HepG2 (cell line): Measurements from ENCODE around the gene KLHL17. TPM values are rescaled to one million over a fixed set of nuclear protein-coding genes. Genes with fewer than 3 reads are reported as not detected.

Experiments
- ARID5B ChIP-seq: IDR thresholded peaks from 2 replicates; pipeline ENCODE4 v1.4.0; 2020; ENCODE audit warnings: mild to moderate bottlenecking, missing genetic modification reagents
- CENPT ChIP-seq: sonication (generic); formaldehyde crosslinking; IDR thresholded peaks from 2 replicates; pipeline ENCODE4 v1.8.0; 2022; ENCODE audit warnings: low read depth, mild to moderate bottlenecking, moderate library complexity, missing genetic modification reagents
- CREB1 ChIP-seq, 2 experiments: fragments of 450-650 bp in 1 of 2; IDR thresholded peaks; 2 replicates each; pipeline ENCODE4 v1.6.1; 2016 to 2017; ENCODE audit warnings: control low read depth in 1 of 2, mild to moderate bottlenecking in 1 of 2, missing compliant biosample characterization in 1 of 2, missing genetic modification characterization in 1 of 2
- ETV5 ChIP-seq: IDR thresholded peaks from 2 replicates; pipeline ENCODE4 v1.6.1; 2018; ENCODE audit warnings: missing biosample characterization, missing genetic modification reagents, inconsistent platforms, borderline replicate concordance
- FOXO1 ChIP-seq: sonication (generic); formaldehyde crosslinking; IDR thresholded peaks from 2 replicates; pipeline ENCODE4 v1.4.0; 2020; ENCODE audit warnings: missing genetic modification reagents
- JDP2 ChIP-seq: sonication (generic); formaldehyde crosslinking; IDR thresholded peaks from 2 replicates; pipeline ENCODE4 v1.8.1; 2022; ENCODE audit warnings: missing genetic modification reagents, borderline replicate concordance
- KLF11 ChIP-seq: IDR thresholded peaks from 2 replicates; pipeline ENCODE4 v1.6.1; 2016; ENCODE audit warnings: missing compliant biosample characterization
- KLF6 ChIP-seq: IDR thresholded peaks from 2 replicates; pipeline ENCODE4 v1.8.0; 2016; ENCODE audit warnings: missing biosample characterization, missing genetic modification reagents
- KMT2A ChIP-seq: sonication (generic); formaldehyde crosslinking; IDR thresholded peaks from 2 replicates; pipeline ENCODE4 v1.4.0; 2020; ENCODE audit warnings: missing genetic modification reagents
- MTERF4 ChIP-seq: sonication (generic); formaldehyde crosslinking; IDR thresholded peaks from 2 replicates; pipeline ENCODE4 v1.8.0; 2023; ENCODE audit warnings: mild to moderate bottlenecking, missing genetic modification reagents
- NFKB2 ChIP-seq: sonication (generic); formaldehyde crosslinking; IDR thresholded peaks from 2 replicates; pipeline ENCODE4 v1.4.0; 2020; ENCODE audit warnings: missing genetic modification reagents, borderline replicate concordance
- TGIF2 ChIP-seq: IDR thresholded peaks from 2 replicates; pipeline ENCODE4 v1.6.1; 2016; ENCODE audit warnings: control low read depth, missing compliant biosample characterization
- ZBTB3 ChIP-seq: sonication (generic); formaldehyde crosslinking; IDR thresholded peaks from 2 replicates; pipeline ENCODE4 v1.4.0; 2020; ENCODE audit warnings: low read depth, mild to moderate bottlenecking, moderate library complexity, missing genetic modification reagents, borderline replicate concordance
- ZFP36L1 ChIP-seq: sonication (generic); formaldehyde crosslinking; IDR thresholded peaks from 2 replicates; pipeline ENCODE4 v1.8.0; 2022; ENCODE audit warnings: mild to moderate bottlenecking, missing genetic modification reagents, moderate library complexity
- ZFX ChIP-seq: sonication (generic); formaldehyde crosslinking; IDR thresholded peaks from 2 replicates; pipeline ENCODE4 v1.4.0; 2020; ENCODE audit warnings: mild to moderate bottlenecking, low read depth, missing genetic modification reagents, moderate library complexity
- ZNF101 ChIP-seq: sonication (generic); formaldehyde crosslinking; IDR thresholded peaks from 2 replicates; pipeline ENCODE4 v1.4.0; 2020; ENCODE audit warnings: mild to moderate bottlenecking, low read depth, missing genetic modification reagents, borderline replicate concordance
- ZNF263 ChIP-seq: sonication (generic); formaldehyde crosslinking; IDR thresholded peaks from 2 replicates; pipeline ENCODE4 v1.4.0; 2020; ENCODE audit warnings: missing genetic modification reagents
- ZNF274 ChIP-seq: sonication (generic); formaldehyde crosslinking; IDR thresholded peaks from 2 replicates; pipeline ENCODE4 v1.5.1; 2020; ENCODE audit warnings: mild to moderate bottlenecking, missing genetic modification reagents
- ZNF280D ChIP-seq: sonication (generic); formaldehyde crosslinking; IDR thresholded peaks from 2 replicates; pipeline ENCODE4 v1.5.1; 2020; ENCODE audit warnings: mild to moderate bottlenecking, missing genetic modification reagents
- ZNF709 ChIP-seq: sonication (generic); formaldehyde crosslinking; IDR thresholded peaks from 2 replicates; pipeline ENCODE4 v1.5.0; 2020; ENCODE audit warnings: mild to moderate bottlenecking, missing genetic modification reagents
- polyA plus RNA-seq, 8 experiments: library from polyadenylated mRNA; depleted of rRNA in 3 of 8; stranded (reverse) in 7 of 8; unstranded in 1 of 8; fragments of >200 nt; fragmentation: Illumina TruSeq in 4 of 8; extraction: Trizol in 4 of 8; gene quantifications; 2 replicates each; pipeline versions ENCODE4 v1.2.1 to v1.2.3, GENCODE V29; 2011 to 2016; ENCODE audit warnings: low read depth in 4 of 8, missing spikeins in 1 of 8, mixed read lengths in 1 of 8; ENCODE audit not compliant: insufficient read depth in 1 of 8
- total RNA-seq, 5 experiments: library from RNA; depleted of rRNA; stranded (reverse); fragments of >200 nt; fragmentation: Illumina TruSeq; extraction: Trizol; gene quantifications; 2 replicates each; pipeline ENCODE4 v1.2.3, GENCODE V29; 2016; ENCODE audit warnings: low read depth in 1 of 5

The KLHL17 gene
- total and polyA plus RNA-seq, 2 of the 13 experiments (the other 11 are each of a cell fraction or from before 2014, with no cell fraction given), result 9.3 to 24.7 TPM

GRCh38 chr1:1013105-1013921 is 52.9 kb downstream of the KLHL17 start, which contains the start of gene ISG15 (continued):
- peak; percentile 71; the same call in 1 of the 2 replicates for TF ChIP-seq ETV5
- TF ChIP-seq ZFP36L1 (CRISPR knock-in tag), result no peak
- no peak for TF ChIP-seq ZBTB3 (CRISPR knock-in tag)
- peak; percentile 42; the same call in 1 of the 2 replicates for TF ChIP-seq ZNF274 (CRISPR knock-in tag)
- no peak for TF ChIP-seq ZNF280D (CRISPR knock-in tag)
- TF ChIP-seq MTERF4 (CRISPR knock-in tag), result peak; percentile 71; the same call in 1 of the 2 replicates
- TF ChIP-seq ZFX, result peak; percentile 69
- peak; percentile 90 for TF ChIP-seq KMT2A
- TF ChIP-seq ZNF709 (CRISPR knock-in tag), result no peak
- TF ChIP-seq CREB1 (IDR thresholded peaks at IDR 0.05), result no peak
- TF ChIP-seq CREB1 (CRISPR knock-in tag; IDR thresholded peaks at IDR 0.05), result peak; percentile 88
- TF ChIP-seq FOXO1 (CRISPR knock-in tag), result peak; percentile 55
- TF ChIP-seq TGIF2 (CRISPR knock-in tag), result no peak; the same call in 1 of the 2 replicates
- 0 out of 2 replicates have a peak, but pooled peaks have one; percentile 37 for TF ChIP-seq KLF6 (CRISPR knock-in tag)
- TF ChIP-seq ZNF101 (CRISPR knock-in tag), result 0 out of 2 replicates have a peak, but pooled peaks have one; percentile 58
- TF ChIP-seq JDP2 (CRISPR knock-in tag), result no peak
- 0 out of 2 replicates have a peak, but pooled peaks have one; percentile 50 for TF ChIP-seq KLF11
- TF ChIP-seq ZNF263 (CRISPR knock-in tag), result peak; percentile 94
- TF ChIP-seq CENPT (CRISPR knock-in tag), result no peak
- TF ChIP-seq NFKB2 (CRISPR knock-in tag), result peak; percentile 52; the same call in 1 of the 2 replicates
- peak; percentile 28; the same call in 1 of the 2 replicates for TF ChIP-seq ARID5B
